ENCODE results near the gene GARS1.

The GARS1 gene

GRCh38 chr7:30594540-30595435 is at the start of gene GARS1:
Gene GARS1 (plus strand): TSS chr7:30594878. CDS start chr7:30594922, 44 bp downstream.
- Histone ChIP-seq H3K27ac (peak within 1 kb of the TSS; percentile 7 to 98 (median 95)), H3K4me3 (peak within 1 kb of the TSS; percentile 59 to 98 (median 90))

- Histone ChIP-seq H3K4me3 (no peak overlapping the region), H3K27ac (no peak overlapping the region)
These were observed 48.7 kb upstream of the GARS1 start for GRCh38 chr7:30545791-30546555.

- no peak overlapping the region for H3K27ac ChIP-seq
These were observed 48.1 kb upstream of the GARS1 start for GRCh38 chr7:30546596-30546995.

GRCh38 chr7:30548845-30549244 is 45.8 kb upstream of the GARS1 start:
- H3K27ac ChIP-seq: peak overlapping the region in 15 of 21 experiments; percentile 0 to 87 (median 54)

More at GRCh38 chr7:30546596-30546995, 48.1 kb upstream of the GARS1 start:
- H3K4me3 ChIP-seq: no peak overlapping the region

GRCh38 chr7:30549931-30550493 is 44.7 kb upstream of the GARS1 start:
- H3K4me3 ChIP-seq: no peak overlapping the region
- peak overlapping the region in 17 of 21 experiments; percentile 13 to 87 (median 75) for H3K27ac ChIP-seq

More at GRCh38 chr7:30548845-30549244, 45.8 kb upstream of the GARS1 start:
- no peak overlapping the region for H3K4me3 ChIP-seq

- H3K4me3 ChIP-seq: no peak overlapping the region
- H3K27ac ChIP-seq: no peak overlapping the region
These were observed 42.3 kb upstream of the GARS1 start for GRCh38 chr7:30552330-30552729.

- H3K27ac ChIP-seq: no peak overlapping the region
- no peak overlapping the region for H3K4me3 ChIP-seq
These were observed 41.5 kb upstream of the GARS1 start for GRCh38 chr7:30553141-30553540.

- no peak overlapping the region for H3K27ac ChIP-seq
- no peak overlapping the region for H3K4me3 ChIP-seq
These were observed 41.1 kb upstream of the GARS1 start for GRCh38 chr7:30553546-30553945.

- no peak overlapping the region for H3K4me3 ChIP-seq
- no peak overlapping the region for H3K27ac ChIP-seq
These were observed 39.2 kb upstream of the GARS1 start for GRCh38 chr7:30555525-30555924.

- H3K4me3 ChIP-seq: no peak overlapping the region
- H3K27ac ChIP-seq: peak overlapping the region in 2 of 21 experiments; percentile 75
These were observed 37.8 kb upstream of the GARS1 start for GRCh38 chr7:30556840-30557239.

- H3K27ac ChIP-seq: no peak overlapping the region
These were observed 37.4 kb upstream of the GARS1 start for GRCh38 chr7:30557245-30557644.

GRCh38 chr7:30559611-30560010 is 35.1 kb upstream of the GARS1 start:
- peak overlapping the region in 2 of 21 experiments; percentile 8 to 11 for H3K27ac ChIP-seq
- no peak overlapping the region for H3K4me3 ChIP-seq

More at GRCh38 chr7:30557245-30557644, 37.4 kb upstream of the GARS1 start:
- H3K4me3 ChIP-seq: no peak overlapping the region

GRCh38 chr7:30561389-30561788 is 33.3 kb upstream of the GARS1 start:
- peak overlapping the region in 2 of 21 experiments; percentile 14 to 21 for H3K27ac ChIP-seq
- H3K4me3 ChIP-seq: no peak overlapping the region

GRCh38 chr7:30562498-30562897 is 32.2 kb upstream of the GARS1 start:
- H3K4me3 ChIP-seq: no peak overlapping the region
- peak overlapping the region in 4 of 21 experiments; percentile 20 to 39 (median 28) for H3K27ac ChIP-seq

GRCh38 chr7:30562909-30563308 is 31.8 kb upstream of the GARS1 start:
- Histone ChIP-seq H3K4me3 (no peak overlapping the region), H3K27ac (peak overlapping the region in 3 of 21 experiments; percentile 20 to 39 (median 36))

- H3K4me3 ChIP-seq: no peak overlapping the region
- H3K27ac ChIP-seq: peak overlapping the region in 4 of 21 experiments; percentile 20 to 41 (median 36)
These were observed 31.2 kb upstream of the GARS1 start for GRCh38 chr7:30563326-30563942.

- Histone ChIP-seq H3K4me3 (no peak overlapping the region), H3K27ac (peak overlapping the region in 3 of 21 experiments; percentile 32 to 41 (median 39))
These were observed 30.3 kb upstream of the GARS1 start for GRCh38 chr7:30564243-30564892.

GRCh38 chr7:30566596-30566995 is 28.1 kb upstream of the GARS1 start:
- no peak overlapping the region for H3K27ac ChIP-seq
- no peak overlapping the region for H3K4me3 ChIP-seq

- Histone ChIP-seq H3K4me3 (no peak overlapping the region), H3K27ac (no peak overlapping the region)
These were observed 27.6 kb upstream of the GARS1 start for GRCh38 chr7:30567081-30567480.
